BE2C (cell line): ENCODE measurements around the gene GALNT12.

ENCODE experiments used
- DNase-seq: peaks from one replicate; pipeline ENCODE4 v3.0.0-alpha.2; 2020
- H3K27me3 ChIP-seq: fragments of 250-450 bp; sonication (Bioruptor Pico); 2 replicates; pipeline ENCODE4 v1.5.1; 2020; ENCODE audit warnings: mild to moderate bottlenecking
- H3K36me3 ChIP-seq: fragments of 250-450 bp; sonication (Bioruptor Pico); 2 replicates; pipeline ENCODE4 v1.5.1; 2020; ENCODE audit warnings: mild to moderate bottlenecking
- H3K4me1 ChIP-seq: fragments of 250-450 bp; sonication (Bioruptor Pico); 2 replicates; pipeline ENCODE4 v1.5.1; 2020
- H3K4me3 ChIP-seq: 2 replicates; pipeline ENCODE4 v1.5.1; 2011; ENCODE audit warnings: low read depth, low read length
- H3K9me3 ChIP-seq: fragments of 250-450 bp; sonication (Bioruptor Pico); 2 replicates; pipeline ENCODE4 v1.5.1; 2020
- CTCF ChIP-seq: IDR thresholded peaks from 2 replicates; pipeline ENCODE4 v1.5.1; 2012; ENCODE audit warnings: mild to moderate bottlenecking, low read depth, low read length

Gene GALNT12

GRCh38 chr9:98767196-98767595 is 40.3 kb upstream of the GALNT12 start:
- Histone ChIP-seq H3K4me3 (no peak overlapping the region), H3K36me3 (no peaks in the 10 kb centered on the region; the same call in 1 of the 2 replicates), H3K27me3 (no peaks in the 10 kb centered on the region), H3K4me1 (no peaks in the 10 kb centered on the region), H3K9me3 (no peaks in the 10 kb centered on the region)
- no peak for TF ChIP-seq CTCF
- no peak for DNase-seq

- no peak overlapping the region for H3K4me3 ChIP-seq
- DNase-seq = no peak
- no peaks in the 10 kb centered on the region for H3K4me1 ChIP-seq
- no peak for TF ChIP-seq CTCF
- H3K27me3 ChIP-seq = no peaks in the 10 kb centered on the region
- peaks cover 2% of the 10 kb centered on the region; the same call in 1 of the 2 replicates for H3K36me3 ChIP-seq
- no peaks in the 10 kb centered on the region for H3K9me3 ChIP-seq
Measured at GRCh38 chr9:98767915-98768314, 39.6 kb upstream of the GALNT12 start.

GRCh38 chr9:98768344-98768743 is 39.1 kb upstream of the GALNT12 start:
- Histone ChIP-seq H3K36me3 (peaks cover 2% of the 10 kb centered on the region; the same call in 1 of the 2 replicates), H3K27me3 (no peaks in the 10 kb centered on the region), H3K9me3 (no peaks in the 10 kb centered on the region), H3K4me3 (no peak overlapping the region), H3K4me1 (no peaks in the 10 kb centered on the region)
- DNase-seq = no peak
- no peak for TF ChIP-seq CTCF

- Histone ChIP-seq H3K9me3 (no peaks in the 10 kb centered on the region), H3K4me3 (no peak overlapping the region), H3K36me3 (peaks cover 2% of the 10 kb centered on the region; the same call in 1 of the 2 replicates), H3K4me1 (no peaks in the 10 kb centered on the region), H3K27me3 (no peaks in the 10 kb centered on the region)
- TF ChIP-seq CTCF = no peak
- no peak for DNase-seq
Measured at GRCh38 chr9:98770717-98771116, 36.8 kb upstream of the GALNT12 start.

GRCh38 chr9:98771209-98771874 is 36.1 kb upstream of the GALNT12 start:
- no peak for DNase-seq
- H3K4me3 ChIP-seq = no peak overlapping the region
- no peaks in the 10 kb centered on the region for H3K4me1 ChIP-seq
- H3K27me3 ChIP-seq = no peaks in the 10 kb centered on the region
- no peak for TF ChIP-seq CTCF
- peaks cover 2% of the 10 kb centered on the region; the same call in 1 of the 2 replicates for H3K36me3 ChIP-seq
- no peaks in the 10 kb centered on the region for H3K9me3 ChIP-seq

- H3K27me3 ChIP-seq = no peaks in the 10 kb centered on the region
- no peaks in the 10 kb centered on the region for H3K9me3 ChIP-seq
- H3K36me3 ChIP-seq = peaks cover 2% of the 10 kb centered on the region; the same call in 1 of the 2 replicates
- no peak for DNase-seq
- no peaks in the 10 kb centered on the region for H3K4me1 ChIP-seq
- no peak for TF ChIP-seq CTCF
- no peak overlapping the region for H3K4me3 ChIP-seq
Measured at GRCh38 chr9:98772364-98773155, 34.9 kb upstream of the GALNT12 start.
